HL-60 (cell line): ENCODE data around the gene GLT1D1.
"Not testable (repeated sequence)": the region's sequence is repeated elsewhere in the genome, so short reads cannot be mapped to it uniquely, and the experiment has no call there.

ENCODE experiments used
- DNase-seq, 2 experiments: peaks; one replicate each; pipeline ENCODE4 v3.0.0-alpha.2; 2010 to 2020; ENCODE audit warnings: low read depth in 1 of 2, low spot score in 1 of 2
- H3K27ac ChIP-seq: fragments of 250-450 bp; sonication (Bioruptor Pico); replicated peaks from 2 replicates; pipeline ENCODE4 v1.5.1; 2020; ENCODE audit warnings: mild to moderate bottlenecking, moderate library complexity
- H3K27me3 ChIP-seq: fragments of 250-450 bp; sonication (Bioruptor Pico); 2 replicates; pipeline ENCODE4 v1.5.1; 2021; ENCODE audit warnings: mild to moderate bottlenecking, moderate library complexity; ENCODE audit not compliant: insufficient read depth, poor library complexity, severe bottlenecking
- H3K4me3 ChIP-seq: replicated peaks from 2 replicates; pipeline ENCODE4 v1.5.1; 2011; ENCODE audit warnings: mild to moderate bottlenecking, control low read depth, low read length; ENCODE audit not compliant: insufficient read depth
- GABPA ChIP-seq: IDR thresholded peaks from 2 replicates; pipeline ENCODE4 v1.6.1; 2012; ENCODE audit warnings: low read depth
- POLR2AphosphoS5 ChIP-seq: IDR thresholded peaks from 2 replicates; pipeline ENCODE4 v1.6.1; 2012; ENCODE audit warnings: low read depth
- SPI1 ChIP-seq: IDR thresholded peaks from 2 replicates; pipeline ENCODE4 v1.6.1; 2012; ENCODE audit warnings: low read depth, mild to moderate bottlenecking, borderline replicate concordance
- TF ChIP-seq, protein P1 (sequence below): IDR thresholded peaks from one replicate; pipeline ENCODE4 v1.5.1; 2011; ENCODE audit warnings: low read length, control low read depth, inconsistent platforms; ENCODE audit not compliant: insufficient read depth
- TF ChIP-seq, protein P2 (sequence below): IDR thresholded peaks from 2 replicates; pipeline ENCODE4 v1.6.1; 2012; ENCODE audit warnings: low read depth; ENCODE audit not compliant: insufficient replicate concordance

The GLT1D1 gene

DNA sequence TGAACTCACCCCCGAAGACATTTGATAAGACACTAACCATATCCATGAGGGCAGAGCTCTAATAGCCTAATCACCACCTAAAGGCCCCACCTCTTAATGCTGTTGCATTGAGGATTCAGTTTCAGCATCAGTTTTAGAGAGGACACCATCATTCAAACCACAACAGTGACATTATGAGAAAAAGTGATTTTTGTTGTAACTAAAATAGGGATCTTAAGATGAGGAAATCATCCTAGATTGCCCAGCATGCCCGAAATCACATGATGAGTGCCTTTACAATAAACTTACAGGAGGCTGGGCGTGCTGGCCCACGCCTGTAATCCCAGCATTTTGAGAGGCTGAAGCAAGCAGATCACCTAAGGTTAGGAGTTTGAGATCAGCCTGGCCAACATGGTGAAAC, 9.7 kb upstream of the GLT1D1 start:
- TF ChIP-seq GABPA, result no peak
- TF ChIP-seq, protein P1, sequence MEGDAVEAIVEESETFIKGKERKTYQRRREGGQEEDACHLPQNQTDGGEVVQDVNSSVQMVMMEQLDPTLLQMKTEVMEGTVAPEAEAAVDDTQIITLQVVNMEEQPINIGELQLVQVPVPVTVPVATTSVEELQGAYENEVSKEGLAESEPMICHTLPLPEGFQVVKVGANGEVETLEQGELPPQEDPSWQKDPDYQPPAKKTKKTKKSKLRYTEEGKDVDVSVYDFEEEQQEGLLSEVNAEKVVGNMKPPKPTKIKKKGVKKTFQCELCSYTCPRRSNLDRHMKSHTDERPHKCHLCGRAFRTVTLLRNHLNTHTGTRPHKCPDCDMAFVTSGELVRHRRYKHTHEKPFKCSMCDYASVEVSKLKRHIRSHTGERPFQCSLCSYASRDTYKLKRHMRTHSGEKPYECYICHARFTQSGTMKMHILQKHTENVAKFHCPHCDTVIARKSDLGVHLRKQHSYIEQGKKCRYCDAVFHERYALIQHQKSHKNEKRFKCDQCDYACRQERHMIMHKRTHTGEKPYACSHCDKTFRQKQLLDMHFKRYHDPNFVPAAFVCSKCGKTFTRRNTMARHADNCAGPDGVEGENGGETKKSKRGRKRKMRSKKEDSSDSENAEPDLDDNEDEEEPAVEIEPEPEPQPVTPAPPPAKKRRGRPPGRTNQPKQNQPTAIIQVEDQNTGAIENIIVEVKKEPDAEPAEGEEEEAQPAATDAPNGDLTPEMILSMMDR, result no peak
- TF ChIP-seq, protein P2, sequence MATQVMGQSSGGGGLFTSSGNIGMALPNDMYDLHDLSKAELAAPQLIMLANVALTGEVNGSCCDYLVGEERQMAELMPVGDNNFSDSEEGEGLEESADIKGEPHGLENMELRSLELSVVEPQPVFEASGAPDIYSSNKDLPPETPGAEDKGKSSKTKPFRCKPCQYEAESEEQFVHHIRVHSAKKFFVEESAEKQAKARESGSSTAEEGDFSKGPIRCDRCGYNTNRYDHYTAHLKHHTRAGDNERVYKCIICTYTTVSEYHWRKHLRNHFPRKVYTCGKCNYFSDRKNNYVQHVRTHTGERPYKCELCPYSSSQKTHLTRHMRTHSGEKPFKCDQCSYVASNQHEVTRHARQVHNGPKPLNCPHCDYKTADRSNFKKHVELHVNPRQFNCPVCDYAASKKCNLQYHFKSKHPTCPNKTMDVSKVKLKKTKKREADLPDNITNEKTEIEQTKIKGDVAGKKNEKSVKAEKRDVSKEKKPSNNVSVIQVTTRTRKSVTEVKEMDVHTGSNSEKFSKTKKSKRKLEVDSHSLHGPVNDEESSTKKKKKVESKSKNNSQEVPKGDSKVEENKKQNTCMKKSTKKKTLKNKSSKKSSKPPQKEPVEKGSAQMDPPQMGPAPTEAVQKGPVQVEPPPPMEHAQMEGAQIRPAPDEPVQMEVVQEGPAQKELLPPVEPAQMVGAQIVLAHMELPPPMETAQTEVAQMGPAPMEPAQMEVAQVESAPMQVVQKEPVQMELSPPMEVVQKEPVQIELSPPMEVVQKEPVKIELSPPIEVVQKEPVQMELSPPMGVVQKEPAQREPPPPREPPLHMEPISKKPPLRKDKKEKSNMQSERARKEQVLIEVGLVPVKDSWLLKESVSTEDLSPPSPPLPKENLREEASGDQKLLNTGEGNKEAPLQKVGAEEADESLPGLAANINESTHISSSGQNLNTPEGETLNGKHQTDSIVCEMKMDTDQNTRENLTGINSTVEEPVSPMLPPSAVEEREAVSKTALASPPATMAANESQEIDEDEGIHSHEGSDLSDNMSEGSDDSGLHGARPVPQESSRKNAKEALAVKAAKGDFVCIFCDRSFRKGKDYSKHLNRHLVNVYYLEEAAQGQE, result no peak
- no peak for TF ChIP-seq POLR2AphosphoS5
- no peak for TF ChIP-seq SPI1
- peak in 1 of 2 experiments; percentile 42 for DNase-seq
- no peaks in the 10 kb centered on the region for H3K27me3 ChIP-seq
- no peak overlapping the region for H3K27ac ChIP-seq
- H3K4me3 ChIP-seq, result no peak overlapping the region

DNA sequence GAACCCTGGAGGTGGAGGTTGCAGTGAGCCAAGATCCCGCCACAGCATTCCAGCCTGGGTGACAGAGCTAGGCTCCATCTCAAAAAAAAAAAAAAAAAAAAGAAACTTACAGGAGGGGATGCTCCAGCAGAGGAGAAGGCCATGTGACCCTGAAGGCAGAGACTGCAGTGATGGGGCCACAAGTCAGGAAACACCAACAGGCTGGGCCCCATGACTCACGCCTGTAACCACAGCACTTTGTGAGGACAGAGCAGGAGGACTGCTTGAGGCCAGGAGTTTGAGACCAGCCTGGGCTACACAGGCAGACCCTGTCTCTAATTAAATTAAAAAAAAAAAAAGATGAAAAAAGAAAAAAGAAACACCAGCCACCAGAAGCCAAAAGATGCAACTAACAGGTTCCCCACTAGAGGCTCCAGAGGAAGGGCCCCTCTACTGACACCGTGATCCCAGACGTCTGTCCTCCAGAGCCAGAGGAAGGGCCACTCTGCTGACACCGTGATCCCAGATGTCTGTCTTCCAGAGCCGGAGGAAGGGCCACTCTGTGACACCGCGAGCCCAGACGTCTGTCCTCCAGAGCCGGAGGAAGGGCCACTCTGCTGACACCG, 9.1 kb upstream of the GLT1D1 start:
- H3K4me3 ChIP-seq, result no peak overlapping the region
- no peaks in the 10 kb centered on the region for H3K27me3 ChIP-seq
- DNase-seq, result peak; percentile 73 to 86
- TF ChIP-seq SPI1 (no peak), POLR2AphosphoS5 (no peak), GABPA (no peak)
- TF ChIP-seq, protein P2, result no peak
- TF ChIP-seq, protein P1, result no peak
- no peak overlapping the region for H3K27ac ChIP-seq

DNA sequence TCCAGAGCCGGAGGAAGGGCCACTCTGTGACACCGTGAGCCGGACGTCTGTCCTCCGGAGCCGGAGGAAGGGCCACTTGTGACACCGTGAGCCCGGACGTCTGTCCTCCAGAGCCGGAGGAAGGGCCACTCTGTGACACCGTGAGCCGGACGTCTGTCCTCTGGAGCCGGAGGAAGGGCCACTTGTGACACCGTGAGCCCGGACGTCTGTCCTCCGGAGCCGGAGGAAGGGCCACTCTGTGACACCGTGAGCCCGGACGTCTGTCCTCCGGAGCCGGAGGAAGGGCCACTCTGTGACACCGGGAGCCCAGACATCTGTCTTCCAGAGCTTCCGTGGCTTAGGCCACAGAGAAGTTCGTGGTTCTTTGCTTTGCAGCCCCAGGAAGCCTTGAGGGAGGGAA, 6.6 kb upstream of the GLT1D1 start:
- not testable (repeated sequence) for H3K27ac ChIP-seq, DNase-seq, H3K4me3 ChIP-seq, H3K27me3 ChIP-seq

DNA sequence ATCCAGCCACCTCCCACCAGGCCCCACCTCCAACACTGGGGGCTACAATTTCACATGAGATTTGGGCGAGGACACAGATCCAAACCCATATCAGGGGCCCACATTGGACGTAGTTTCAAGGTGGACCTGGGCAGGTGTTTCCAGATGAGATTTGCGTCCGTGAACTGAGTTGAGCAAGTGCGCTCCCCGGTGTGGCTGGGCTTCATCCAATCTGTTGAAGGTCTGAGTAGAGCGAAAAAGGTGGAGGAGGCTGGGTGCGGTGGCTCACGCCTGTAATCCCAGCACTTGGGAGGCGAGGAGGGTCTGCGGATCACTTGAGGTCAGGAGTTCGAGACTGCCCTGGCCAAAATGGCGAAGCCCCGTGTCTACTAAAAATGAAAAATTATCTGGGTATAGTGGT, 4.9 kb upstream of the GLT1D1 start:
- Histone ChIP-seq H3K27me3 (peaks cover 5% of the 10 kb centered on the region), H3K4me3 (no peak overlapping the region), H3K27ac (no peak overlapping the region)
- no peak for DNase-seq
- TF ChIP-seq, protein P1, result no peak
- no peak for TF ChIP-seq POLR2AphosphoS5
- TF ChIP-seq, protein P2, result no peak
- no peak for TF ChIP-seq GABPA
- no peak for TF ChIP-seq SPI1

DNA sequence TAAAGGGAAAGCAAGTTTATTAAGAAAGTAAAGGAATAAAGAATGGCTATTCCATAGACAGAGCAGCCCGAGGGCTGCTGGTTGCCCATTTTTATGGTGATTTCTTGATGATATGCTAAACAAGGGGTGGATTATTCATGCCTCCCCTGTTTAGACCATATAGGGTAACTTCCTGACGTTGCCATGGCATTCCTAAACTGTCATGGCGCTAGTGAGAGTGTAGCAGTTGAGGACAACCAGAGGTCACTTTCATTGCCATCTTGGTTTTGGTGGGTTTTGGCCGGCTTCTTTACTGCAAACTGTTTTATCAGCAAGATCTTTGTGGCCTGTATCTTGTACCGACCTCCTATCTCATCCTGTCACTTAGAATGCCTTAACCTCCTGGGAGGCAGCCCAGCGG, 3.5 kb upstream of the GLT1D1 start:
- DNase-seq, H3K27me3 ChIP-seq, H3K4me3 ChIP-seq, H3K27ac ChIP-seq: not testable (repeated sequence)
